Limb (tissue), 2 donors: ENCODE results near the gene OTOG.
A peak's percentile ranks its signal among the peaks of the same experiment; 100 is the strongest.

ENCODE experiments used
- DNase-seq, 2 donors: peaks; one replicate each; pipeline ENCODE4 v3.0.0-alpha.2; 2016; ENCODE audit errors: extremely low spot score in 2 of 2

The OTOG gene

DNA sequence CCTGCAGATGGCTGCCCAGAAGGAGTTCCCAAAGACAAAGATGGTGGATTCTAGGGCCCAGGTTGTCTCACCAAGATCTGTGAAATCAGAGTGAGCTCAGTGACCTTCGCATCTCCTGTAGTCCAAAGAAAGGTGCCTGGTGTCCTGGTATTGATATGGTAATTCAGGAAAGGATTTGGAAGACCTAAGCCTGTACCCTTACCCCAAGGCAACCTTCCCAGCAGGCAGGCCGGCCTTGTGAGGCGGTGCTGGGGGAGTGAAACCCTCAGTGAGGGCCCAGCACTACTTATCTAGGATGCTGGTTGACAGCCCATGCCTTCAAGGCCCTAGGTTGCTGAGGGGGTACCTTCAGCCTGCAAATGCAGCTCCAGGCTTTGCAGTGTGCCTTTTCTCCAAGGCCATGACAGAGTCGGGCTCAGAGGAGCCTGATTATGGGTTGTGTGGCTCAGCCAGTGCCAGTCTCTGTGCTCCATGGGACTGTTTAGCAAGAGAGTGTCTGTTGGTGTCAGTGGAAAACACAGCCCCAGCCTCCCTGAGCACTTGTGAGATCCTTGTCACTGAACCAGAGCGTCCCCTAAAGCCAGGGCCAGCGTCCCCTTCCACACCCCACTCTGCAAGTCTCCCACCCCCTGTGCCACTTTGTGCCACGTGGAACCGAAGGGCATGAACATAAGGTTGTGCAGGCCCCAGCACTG, 99.5 kb downstream of the OTOG start:
- DNase-seq = no peak

DNA sequence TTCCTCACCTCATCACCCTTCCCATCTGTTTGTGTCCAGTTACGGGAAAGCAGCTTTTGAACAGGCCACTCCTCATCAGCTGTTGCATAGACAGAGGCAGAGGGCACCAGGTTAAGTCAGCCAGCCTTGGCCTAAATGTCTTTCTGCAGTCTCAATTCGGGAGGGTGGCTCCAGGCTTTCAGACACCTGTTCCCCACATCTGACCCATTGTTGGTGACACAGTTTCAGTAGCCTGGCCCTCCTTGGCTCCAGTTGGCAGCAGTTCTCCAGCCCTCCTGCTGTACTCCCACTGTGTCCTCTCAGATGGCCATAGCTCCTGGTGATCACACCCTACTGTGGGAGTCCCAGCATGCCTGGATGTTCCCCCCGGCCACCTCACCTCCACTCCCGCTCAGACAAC, 101.5 kb downstream of the OTOG start:
- DNase-seq = peak in 1 of 2 donors; percentile 37

DNA sequence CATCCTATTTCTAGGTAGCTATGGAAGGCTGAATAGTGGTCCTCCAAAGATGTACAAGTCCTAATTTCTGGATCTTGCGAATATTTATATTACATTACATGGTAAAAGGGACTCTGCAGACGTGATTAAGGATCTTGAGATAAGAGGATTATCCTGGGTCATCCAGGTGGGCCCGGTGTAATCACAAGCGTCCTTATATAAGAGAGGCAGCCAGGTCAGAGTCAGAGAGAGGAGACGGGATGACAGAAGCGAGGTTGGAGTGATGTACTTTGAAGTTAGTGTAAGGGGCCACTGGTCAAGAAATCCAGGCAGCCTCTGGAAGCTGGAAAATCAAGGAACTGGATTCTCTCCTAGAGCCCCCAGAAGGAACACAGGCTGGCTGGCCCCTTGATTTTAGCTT, 102.2 kb downstream of the OTOG start:
- DNase-seq = no peak

DNA sequence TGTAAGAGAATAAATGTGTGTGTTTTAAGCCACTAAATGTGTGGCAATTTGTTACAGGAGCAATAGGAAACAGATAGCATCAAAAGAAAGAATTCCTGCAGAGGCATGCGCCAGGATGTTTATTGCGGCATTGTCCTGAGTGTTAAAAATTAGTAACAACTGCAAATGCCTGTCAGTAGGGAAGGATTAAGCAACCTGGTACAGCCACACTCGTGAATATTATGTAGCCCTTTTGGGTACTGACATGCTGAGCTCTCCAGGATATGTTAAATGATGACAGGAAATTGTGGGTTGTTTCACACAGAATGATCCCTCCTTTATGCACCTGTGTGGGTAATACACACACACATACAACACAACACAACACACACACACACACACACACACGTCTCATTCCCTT, 102.6 kb downstream of the OTOG start:
- DNase-seq = no peak

DNA sequence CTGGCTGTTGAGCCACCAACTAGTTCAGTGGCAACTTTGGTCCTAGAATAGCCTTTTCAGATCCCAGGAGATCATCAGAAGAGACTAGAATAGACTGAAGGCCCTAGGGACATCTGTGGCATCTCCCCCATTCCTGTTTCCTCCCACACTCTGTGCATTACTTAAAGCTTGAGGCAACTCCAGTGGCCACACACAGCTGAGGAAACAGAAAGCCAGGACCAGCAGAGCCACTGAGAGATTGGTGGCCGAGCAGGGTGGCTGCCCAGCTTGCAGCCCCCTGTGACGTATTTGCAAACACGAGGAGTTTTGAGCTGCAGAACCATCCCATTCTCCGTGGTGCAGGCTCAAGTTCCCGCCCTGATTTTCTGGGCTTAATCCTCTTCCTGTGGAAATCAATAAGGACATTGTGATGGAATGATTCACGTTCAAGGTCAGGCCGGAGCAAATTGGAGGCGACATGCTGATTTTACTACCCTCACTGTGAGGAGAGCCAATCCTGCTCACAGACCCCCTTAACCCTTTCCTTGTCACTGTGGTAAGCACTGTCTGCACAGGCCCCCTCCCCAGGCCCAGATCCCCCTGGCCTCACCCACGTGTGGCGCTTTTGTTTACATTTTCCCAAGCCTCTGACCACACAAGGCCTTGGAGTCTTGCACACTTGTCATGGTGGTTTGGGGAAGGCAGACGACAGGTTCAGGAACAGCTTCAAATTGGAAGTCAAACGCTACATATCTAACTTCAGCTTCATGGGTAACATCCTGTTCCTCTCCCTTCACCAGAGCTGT, 103.3 kb downstream of the OTOG start:
- peak; percentile 43 to 64 for DNase-seq

DNA sequence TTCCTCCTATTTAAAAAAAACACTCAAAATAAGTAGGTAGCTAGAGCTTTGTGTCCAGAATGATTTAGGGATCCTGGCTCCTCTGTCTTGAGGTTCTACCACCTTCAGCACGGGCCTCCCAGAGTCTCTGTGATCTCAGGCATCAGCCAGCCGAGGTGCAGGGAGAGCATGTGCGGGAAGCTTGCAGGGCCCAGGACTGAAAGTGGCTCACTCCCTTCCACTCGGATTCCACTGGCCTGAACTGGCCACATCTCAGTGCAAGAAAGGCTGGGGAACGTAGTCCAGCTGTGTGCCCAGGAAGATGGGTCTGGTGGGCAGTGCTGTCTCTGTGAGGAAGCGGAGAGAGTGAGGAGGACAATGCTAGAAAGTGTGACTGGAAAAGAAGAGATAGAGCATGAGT, 104.0 kb downstream of the OTOG start:
- no peak for DNase-seq

DNA sequence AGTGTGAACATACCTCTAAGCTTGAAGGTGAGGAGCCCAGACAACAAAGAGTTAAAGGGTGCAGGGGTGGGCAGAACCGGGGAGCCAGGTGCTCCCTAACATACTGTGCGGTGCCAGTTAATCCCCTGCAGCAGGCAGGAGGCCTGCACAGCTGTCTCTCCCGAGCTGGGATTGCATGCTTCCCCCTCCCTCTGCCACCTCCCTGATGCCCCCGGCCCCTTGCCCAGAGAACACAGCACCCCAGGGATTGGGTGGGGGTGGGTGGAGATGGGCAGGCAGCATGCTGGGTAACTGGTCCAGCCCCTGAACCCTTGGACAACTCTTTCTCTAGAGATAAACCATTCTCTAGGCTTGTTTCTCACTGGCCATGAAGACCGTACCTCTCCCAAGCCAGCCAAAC, 104.6 kb downstream of the OTOG start:
- peak; percentile 53 to 62 for DNase-seq

DNA sequence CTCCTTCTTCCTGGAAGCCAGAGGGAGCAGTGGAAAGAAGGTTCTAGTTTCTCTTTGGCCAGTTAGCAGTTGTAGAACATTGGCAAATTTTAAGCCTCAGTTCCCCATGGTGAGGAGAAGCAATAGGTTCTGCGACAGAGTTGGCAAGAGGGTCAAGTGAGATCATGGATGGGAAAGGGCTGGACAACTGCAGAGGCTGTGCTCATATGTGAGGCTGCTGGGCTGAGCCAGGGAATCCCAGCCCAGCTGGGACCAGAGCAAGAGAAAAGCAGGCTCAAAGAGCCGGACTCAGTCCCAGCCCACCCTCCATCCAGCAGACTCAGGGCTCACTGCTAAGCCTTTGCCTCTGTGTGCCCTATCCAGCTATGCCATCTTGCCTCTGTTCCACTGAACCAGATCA, 105.5 kb downstream of the OTOG start:
- DNase-seq = peak in 1 of 2 donors; percentile 33

DNA sequence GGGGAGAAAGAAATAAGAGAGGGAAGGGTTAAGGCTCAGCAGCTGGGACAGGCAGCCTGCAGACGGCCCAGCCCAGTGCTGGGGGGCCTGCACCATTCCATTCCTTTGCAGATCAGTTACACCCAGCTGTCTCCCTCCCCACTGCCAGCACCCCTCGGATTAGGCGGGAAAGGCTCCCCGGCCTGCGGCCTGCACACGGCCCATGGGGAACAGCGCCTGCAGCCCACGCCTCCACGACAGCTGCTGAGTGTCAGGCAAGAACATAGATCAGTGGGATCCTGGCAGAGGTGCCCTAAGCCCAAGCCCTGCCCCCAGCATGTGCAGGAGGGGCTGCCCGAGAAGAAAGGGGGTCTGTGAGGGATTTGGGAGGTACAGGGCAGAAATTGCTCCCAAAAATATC, 106.6 kb downstream of the OTOG start:
- peak; percentile 74 to 75 for DNase-seq

DNA sequence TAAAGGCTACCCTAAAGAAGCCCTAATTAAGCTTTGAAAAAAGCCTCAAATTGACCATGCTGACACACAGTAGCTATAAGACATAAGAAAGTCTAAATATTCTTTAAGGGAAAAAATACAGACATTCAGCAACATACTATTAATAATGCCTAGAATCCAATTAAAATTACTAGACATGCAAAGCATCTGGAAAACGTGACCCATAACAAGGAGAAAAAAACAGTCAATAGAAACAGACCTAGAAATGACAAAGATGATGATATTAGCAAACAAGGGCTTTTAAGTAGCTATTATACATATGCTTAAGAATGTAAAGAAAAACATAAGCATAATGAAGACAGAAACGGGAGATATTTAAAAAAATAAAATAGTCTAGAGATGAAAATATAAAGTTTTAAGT, 108.6 kb downstream of the OTOG start:
- DNase-seq = no peak

DNA sequence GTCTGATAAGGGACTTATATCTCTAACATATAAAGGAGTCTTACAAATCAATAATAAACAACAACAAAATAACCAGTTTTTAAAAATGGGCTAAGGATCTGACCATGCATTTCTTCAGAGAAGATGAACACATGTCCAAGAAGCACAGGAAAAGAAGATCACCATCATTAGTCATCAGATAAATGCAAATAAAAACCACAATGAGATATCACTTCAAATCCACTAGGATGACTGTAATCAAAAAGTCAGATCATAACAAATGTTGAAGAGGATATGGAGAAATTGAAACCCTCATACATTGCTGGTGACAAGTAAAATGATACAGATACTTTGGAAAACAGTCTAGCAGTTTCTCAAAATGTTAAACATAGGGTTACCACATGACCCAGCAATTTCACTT, 111.2 kb downstream of the OTOG start:
- DNase-seq = no peak

DNA sequence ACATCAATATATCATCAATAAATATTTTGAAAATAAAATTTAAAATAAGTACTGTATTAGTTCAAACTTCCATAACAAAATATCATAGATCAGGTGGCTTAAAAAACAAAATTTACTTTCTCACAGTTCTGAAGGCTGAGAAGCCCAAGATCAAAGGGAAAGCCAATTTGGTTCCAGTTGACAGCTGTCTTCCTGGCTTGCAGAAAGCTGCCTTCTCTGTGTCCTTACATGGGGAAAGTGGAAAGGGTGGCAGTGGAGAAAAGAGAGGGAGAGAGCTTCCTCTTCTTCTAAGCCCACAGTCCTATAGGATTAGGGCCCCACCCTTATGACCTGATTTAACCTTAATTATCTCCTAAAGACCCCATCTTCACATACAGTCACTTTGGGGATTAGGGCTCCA, 121.1 kb downstream of the OTOG start:
- no peak for DNase-seq

DNA sequence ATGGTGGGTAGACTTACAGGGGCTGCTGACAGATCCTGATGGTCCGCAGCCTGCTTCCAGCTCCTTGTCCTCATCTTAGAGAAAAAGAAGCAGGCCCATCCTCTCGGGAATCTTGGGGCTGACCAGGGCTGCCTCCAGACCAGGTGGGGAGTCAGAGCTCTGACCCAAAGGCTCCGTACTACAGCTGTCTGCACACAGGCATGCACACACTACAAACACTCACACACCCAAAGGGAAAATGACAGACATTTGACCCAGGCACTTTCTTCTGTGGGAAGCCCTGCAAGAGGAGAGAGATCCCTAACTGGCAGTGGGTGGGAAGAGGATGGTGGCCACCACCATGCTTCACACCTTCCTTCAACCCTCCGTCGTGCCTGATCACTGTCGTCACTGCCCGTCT, 125.4 kb downstream of the OTOG start:
- no peak for DNase-seq

DNA sequence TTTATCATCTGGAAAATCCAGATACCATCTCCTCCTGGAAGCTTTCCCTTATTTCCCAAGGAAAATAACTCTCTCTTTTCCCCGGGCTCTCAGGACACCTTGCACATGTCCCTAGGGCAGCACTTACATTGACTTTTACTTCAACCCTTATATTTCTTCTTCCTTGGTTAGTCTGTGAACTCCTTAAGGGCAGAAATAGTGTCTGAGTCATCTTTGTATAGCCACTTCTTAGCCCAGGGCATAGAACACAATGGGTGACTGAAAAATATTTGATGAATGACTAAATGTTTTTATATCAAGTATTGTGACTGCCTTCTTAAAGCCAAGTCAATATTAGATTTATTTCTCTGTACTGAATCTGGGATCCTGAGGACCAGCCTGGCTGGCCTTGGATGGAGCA, 126.9 kb downstream of the OTOG start:
- DNase-seq = no peak

DNA sequence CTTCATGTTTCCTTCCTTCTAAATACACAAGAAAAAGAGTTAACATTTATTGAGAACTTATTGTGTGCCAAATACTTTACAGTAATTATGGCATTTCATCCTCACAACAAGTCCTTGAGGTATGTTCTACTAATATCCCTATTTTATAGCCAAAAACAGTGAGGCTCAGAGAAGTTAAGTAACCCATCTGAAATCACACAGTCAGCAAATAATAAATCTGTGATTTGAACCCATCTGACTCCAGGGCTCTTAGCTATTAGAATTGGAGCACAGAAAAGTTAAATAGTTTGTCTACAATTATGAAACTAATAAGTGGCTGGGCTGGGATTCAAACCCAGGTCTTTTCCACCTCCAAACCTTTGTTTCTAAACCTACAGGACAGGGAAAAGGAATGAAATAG, 135.8 kb downstream of the OTOG start:
- DNase-seq = no peak

DNA sequence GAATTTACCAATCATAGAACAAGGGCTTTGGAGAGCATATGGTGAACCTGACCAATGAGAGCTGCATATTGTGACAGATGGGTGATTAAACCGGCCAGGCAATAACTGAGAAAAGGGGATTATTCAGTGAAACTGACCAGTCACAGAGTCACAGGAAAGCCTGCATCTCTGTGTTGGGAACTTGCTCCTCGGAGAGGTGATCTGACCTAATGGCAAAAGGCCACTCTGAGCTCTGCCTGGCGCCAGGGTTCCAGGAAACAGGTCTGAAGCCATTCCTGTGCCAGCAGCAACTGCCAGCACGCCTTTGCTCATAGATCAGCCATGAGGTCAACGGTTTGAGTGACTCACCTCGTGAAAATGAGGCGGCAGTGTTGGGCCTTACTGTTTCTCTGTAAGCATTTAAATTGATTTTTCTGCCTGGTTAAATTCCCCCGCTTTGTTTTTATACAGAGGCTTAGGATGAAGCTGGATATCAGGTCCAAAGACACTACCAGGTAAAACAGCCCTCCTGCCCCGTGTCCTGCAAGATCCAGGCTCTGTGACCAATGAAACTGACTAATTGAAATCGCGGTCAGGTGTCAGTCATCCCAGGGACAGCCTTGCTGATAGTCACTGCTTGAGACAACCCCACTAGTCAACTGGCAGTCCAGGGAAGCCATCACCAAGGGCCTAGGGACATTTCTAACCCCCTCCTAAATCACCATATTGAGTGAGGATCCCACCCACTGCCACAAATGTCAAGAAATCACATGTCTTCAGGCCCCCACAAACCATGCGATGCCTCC, 136.5 kb downstream of the OTOG start:
- DNase-seq = no peak

DNA sequence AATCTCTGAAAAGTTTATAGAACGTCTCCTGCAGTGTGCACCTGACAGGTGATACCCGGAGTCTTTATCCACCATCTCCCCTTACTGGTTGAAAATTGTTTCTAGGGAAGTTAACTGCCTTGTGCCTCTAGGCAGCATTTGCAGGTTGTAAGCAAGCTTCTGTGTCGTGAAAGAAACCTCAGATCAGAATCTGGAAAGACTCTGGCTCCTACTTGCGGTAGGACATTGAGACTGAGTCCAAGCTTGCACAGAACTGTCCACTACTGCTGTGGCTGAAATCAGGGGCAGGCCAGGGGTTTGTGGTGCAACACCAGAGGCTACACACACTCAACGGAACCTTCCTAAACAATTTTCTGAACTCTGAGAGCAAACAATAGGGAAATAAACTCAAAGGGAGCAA, 137.5 kb downstream of the OTOG start:
- no peak for DNase-seq

DNA sequence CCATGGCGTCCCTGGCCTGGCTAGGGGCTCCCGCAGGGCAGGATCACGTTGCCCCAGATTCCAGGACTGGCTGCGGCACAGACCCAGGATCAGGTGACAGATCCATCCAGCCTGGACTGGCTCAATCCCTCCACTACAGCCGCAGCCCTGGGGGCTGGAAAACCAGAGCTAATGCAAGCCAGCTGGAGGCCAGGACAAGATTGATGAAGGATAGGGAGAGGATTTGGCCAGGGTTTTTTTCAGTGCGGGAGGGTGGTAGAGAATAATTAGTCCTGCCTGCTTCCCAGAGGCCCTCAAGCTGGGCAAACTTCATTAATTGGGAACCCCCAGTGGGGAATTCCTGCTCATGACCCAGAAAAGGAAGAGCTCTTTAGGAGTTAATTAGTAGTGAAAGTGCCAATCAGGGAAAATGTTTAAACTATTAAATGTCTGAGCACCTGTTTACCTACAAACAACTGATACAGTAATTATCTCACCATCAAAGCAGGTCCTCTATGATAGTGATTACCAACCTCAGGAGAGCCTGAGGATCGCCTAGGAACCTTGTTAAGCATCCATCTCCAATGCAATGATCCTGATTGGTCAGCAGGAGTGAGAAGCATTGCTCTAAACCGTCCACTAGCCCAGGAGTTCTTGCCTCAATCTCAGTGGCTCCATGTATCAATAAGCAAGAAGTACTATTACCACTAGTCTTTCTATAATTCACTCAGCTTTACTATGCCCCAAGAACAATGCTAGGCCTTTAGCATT, 139.3 kb downstream of the OTOG start:
- peak in 1 of 2 donors; percentile 58 for DNase-seq

DNA sequence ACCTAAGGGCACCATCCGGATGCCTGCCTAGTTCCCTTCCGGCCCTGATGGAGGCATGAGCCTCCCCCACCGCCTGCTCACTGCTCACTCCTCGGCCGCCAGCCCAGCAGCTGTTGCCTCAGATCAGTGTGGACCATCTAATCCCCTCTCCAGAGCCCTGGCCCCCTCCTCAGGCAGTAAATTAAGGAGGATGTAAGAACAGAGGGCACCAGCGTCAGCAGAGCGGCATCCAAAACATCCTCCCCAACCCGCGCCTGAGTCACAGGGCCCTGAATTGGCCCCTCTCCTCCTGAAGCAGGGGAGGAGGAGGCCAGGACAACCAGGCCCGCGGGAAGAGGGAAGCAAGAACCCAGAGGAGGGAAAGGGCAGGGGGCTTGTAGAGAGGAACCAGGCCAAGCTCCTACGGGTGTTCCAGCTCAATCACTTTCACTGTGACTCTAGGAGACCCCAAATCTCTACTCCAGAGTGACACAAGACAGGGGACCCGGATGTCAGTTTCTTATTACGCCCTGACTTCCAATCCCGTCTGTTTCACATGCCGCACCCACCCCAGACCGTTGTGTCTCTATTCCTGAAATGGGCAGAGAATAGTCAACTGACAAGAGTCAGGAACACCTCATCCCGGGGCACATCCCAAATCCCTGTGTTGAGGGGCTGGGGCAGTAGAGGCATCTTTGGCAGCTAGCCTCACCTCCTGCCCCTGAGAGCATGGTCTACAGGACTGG, 141.0 kb downstream of the OTOG start:
- peak; percentile 59 to 73 for DNase-seq

DNA sequence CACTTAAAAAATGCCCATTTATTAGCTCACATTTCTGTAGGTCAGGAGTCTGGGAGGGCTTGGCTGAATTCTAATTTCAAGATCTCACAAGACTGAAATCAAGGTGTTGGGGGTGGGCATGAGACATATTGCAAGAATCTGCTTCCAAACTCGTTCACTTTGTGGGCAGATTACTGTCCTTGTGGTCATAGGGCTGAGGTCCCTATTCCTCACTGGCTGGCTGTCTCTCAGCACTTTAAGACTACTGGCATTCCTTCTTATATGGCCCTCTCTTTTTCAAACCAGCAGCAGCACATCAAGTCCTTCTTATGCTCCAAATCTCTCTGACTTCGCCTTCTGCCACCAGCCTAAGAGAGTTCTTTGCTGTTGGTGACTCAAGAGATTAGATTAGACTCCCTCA, 144.5 kb downstream of the OTOG start:
- no peak for DNase-seq

DNA sequence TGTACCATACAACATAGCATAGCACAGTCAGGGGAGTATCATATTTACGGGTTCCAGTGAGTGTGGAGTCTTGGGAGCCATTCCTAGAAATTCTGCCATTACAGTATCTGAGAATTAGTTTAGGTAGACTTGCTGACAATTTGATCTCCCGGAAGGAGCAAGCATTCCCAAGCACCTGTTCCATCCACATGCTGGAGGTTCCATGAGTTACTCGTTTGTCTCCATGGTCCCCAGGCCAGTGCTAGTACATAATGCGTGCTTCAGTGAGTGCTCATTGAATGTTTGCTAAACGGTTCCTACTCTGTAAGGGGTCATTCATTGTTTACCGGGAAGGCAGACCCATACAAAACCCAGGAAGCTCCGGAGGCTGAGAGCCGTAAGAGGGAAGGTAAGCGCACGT, 144.9 kb downstream of the OTOG start:
- DNase-seq = no peak
